H9 (cell line): ENCODE data around the gene AKAP12. TPM values are rescaled to one million over a fixed set of nuclear protein-coding genes. Genes with fewer than 3 reads are reported as not detected.

Experiments
- DNase-seq: peaks from one replicate; pipeline ENCODE4 v3.0.0-alpha.2; 2017
- H2AFZ ChIP-seq: one replicate; pipeline ENCODE4 v1.6.1; 2013; ENCODE audit warnings: mild to moderate bottlenecking, low read length, control low read depth, moderate library complexity
- H2AK5ac ChIP-seq: 2 replicates; pipeline ENCODE4 v1.6.1; 2013; ENCODE audit warnings: low read length, control low read depth, mixed read lengths; ENCODE audit not compliant: insufficient read length
- H2BK120ac ChIP-seq: one replicate; pipeline ENCODE4 v1.6.1; 2013; ENCODE audit warnings: low read depth, mild to moderate bottlenecking, low read length, control low read depth, inconsistent platforms; ENCODE audit not compliant: poor library complexity, severe bottlenecking
- H2BK12ac ChIP-seq: 2 replicates; pipeline ENCODE4 v1.6.1; 2013; ENCODE audit warnings: low read length, control low read depth, mixed read lengths, low read depth; ENCODE audit not compliant: insufficient read length
- H2BK15ac ChIP-seq: 2 replicates; pipeline ENCODE4 v1.6.1; 2013; ENCODE audit warnings: low read depth, low read length, control low read depth
- H2BK20ac ChIP-seq: one replicate; pipeline ENCODE4 v1.6.1; 2013; ENCODE audit warnings: low read depth, mild to moderate bottlenecking, low read length, control low read depth, inconsistent platforms; ENCODE audit not compliant: poor library complexity, severe bottlenecking
- H2BK5ac ChIP-seq: 2 replicates; pipeline ENCODE4 v1.6.1; 2013; ENCODE audit warnings: low read length, control low read depth, mixed read lengths; ENCODE audit not compliant: insufficient read length
- H3K14ac ChIP-seq: 2 replicates; pipeline ENCODE4 v1.6.1; 2013; ENCODE audit warnings: low read length, control low read depth; ENCODE audit not compliant: insufficient read depth
- H3K18ac ChIP-seq: 2 replicates; pipeline ENCODE4 v1.6.1; 2013; ENCODE audit warnings: low read depth, mild to moderate bottlenecking, mixed read lengths, low read length, control low read depth; ENCODE audit not compliant: insufficient read length
- H3K23ac ChIP-seq: 2 replicates; pipeline ENCODE4 v1.6.1; 2013; ENCODE audit warnings: low read length, control low read depth, mixed read lengths, low read depth; ENCODE audit not compliant: insufficient read length
- H3K23me2 ChIP-seq: 2 replicates; pipeline ENCODE4 v1.6.1; 2013; ENCODE audit warnings: low read depth, mild to moderate bottlenecking, mixed read lengths, low read length, control low read depth; ENCODE audit not compliant: insufficient read length, poor library complexity, severe bottlenecking
- H3K27ac ChIP-seq: 2 replicates; pipeline ENCODE4 v1.5.1; 2013; ENCODE audit warnings: low read length, control low read depth, mixed read lengths, low read depth; ENCODE audit not compliant: insufficient read length
- H3K27me3 ChIP-seq: 2 replicates; pipeline ENCODE4 v1.6.1; 2013; ENCODE audit warnings: low read length, control low read depth, inconsistent platforms; ENCODE audit not compliant: insufficient read depth
- H3K4ac ChIP-seq: 2 replicates; pipeline ENCODE4 v1.6.1; 2013; ENCODE audit warnings: low read depth, mild to moderate bottlenecking, control low read depth, inconsistent platforms, low read length, moderate library complexity
- H3K4me1 ChIP-seq: 2 replicates; pipeline ENCODE4 v1.6.1; 2013; ENCODE audit warnings: low read length, control low read depth, inconsistent platforms; ENCODE audit not compliant: insufficient read depth
- H3K4me2 ChIP-seq: 2 replicates; pipeline ENCODE4 v1.6.1; 2013; ENCODE audit warnings: low read length, control low read depth, mixed read lengths; ENCODE audit not compliant: insufficient read length, insufficient read depth
- H3K56ac ChIP-seq: 2 replicates; pipeline ENCODE4 v1.6.1; 2013; ENCODE audit warnings: low read depth, mild to moderate bottlenecking, mixed read lengths, low read length, control low read depth; ENCODE audit not compliant: insufficient read length
- H3K79me1 ChIP-seq: 2 replicates; pipeline ENCODE4 v1.6.1; 2013; ENCODE audit warnings: low read depth, mild to moderate bottlenecking, moderate library complexity, low read length, control low read depth, inconsistent platforms; ENCODE audit not compliant: insufficient read depth, poor library complexity, severe bottlenecking
- H3K79me2 ChIP-seq: 2 replicates; pipeline ENCODE4 v1.6.1; 2013; ENCODE audit warnings: low read length, control low read depth, inconsistent platforms; ENCODE audit not compliant: insufficient read depth
- H3K9ac ChIP-seq: 2 replicates; pipeline ENCODE4 v1.6.1; 2013; ENCODE audit warnings: low read length, control low read depth, mixed read lengths; ENCODE audit not compliant: insufficient read length; ENCODE audit errors: extremely low read depth
- H3K9me3 ChIP-seq: one replicate; pipeline ENCODE4 v1.6.1; 2013; ENCODE audit warnings: low read depth, low read length, inconsistent platforms; ENCODE audit not compliant: control insufficient read depth
- H3T11ph ChIP-seq: one replicate; pipeline ENCODE4 v1.6.1; 2013; ENCODE audit warnings: mild to moderate bottlenecking, low read length, control low read depth, inconsistent platforms
- H4K20me1 ChIP-seq: one replicate; pipeline ENCODE4 v1.6.1; 2013; ENCODE audit not compliant: control insufficient read depth, insufficient read length, insufficient read depth
- H4K5ac ChIP-seq: 2 replicates; pipeline ENCODE4 v1.6.1; 2013; ENCODE audit warnings: low read depth, mild to moderate bottlenecking, mixed read lengths, low read length, control low read depth; ENCODE audit not compliant: insufficient read length
- H4K8ac ChIP-seq: replicated peaks from 2 replicates; pipeline ENCODE4 v1.6.1; 2013; ENCODE audit warnings: low read length, control low read depth, mixed read lengths, low read depth; ENCODE audit not compliant: insufficient read length
- H4K91ac ChIP-seq: 2 replicates; pipeline ENCODE4 v1.6.1; 2013; ENCODE audit warnings: low read depth, mild to moderate bottlenecking, moderate library complexity, mixed read lengths, low read length, control low read depth; ENCODE audit not compliant: insufficient read length
- H3K27ac Mint-ChIP-seq, 3 experiments: 2 replicates in 2 of 3; 3 replicates in 1 of 3; pipeline ENCODE4 v1.8.0; 2020 to 2021; ENCODE audit warnings: mixed read lengths in 3 of 3, mild to moderate bottlenecking in 1 of 3, moderate library complexity in 1 of 3
- H3K27me3 Mint-ChIP-seq: 2 replicates; pipeline ENCODE4 v1.8.0; 2021; ENCODE audit warnings: low read depth, mild to moderate bottlenecking, moderate library complexity, mixed read lengths
- H3K36me3 Mint-ChIP-seq, 3 experiments: 2 replicates in 2 of 3; 3 replicates in 1 of 3; pipeline ENCODE4 v1.8.0; 2020 to 2021; ENCODE audit warnings: low read depth in 3 of 3, mixed read lengths in 3 of 3; ENCODE audit not compliant: insufficient read depth in 1 of 3
- H3K4me1 Mint-ChIP-seq, 2 experiments: 2 replicates each; pipeline ENCODE4 v1.8.0; 2020; ENCODE audit warnings: mixed read lengths in 2 of 2
- H3K4me3 Mint-ChIP-seq, 2 experiments: 2 replicates in 1 of 2; 3 replicates in 1 of 2; pipeline ENCODE4 v1.8.0; 2020 to 2021; ENCODE audit warnings: mild to moderate bottlenecking in 2 of 2, mixed read lengths in 2 of 2, moderate library complexity in 1 of 2
- H3K9me3 Mint-ChIP-seq, 2 experiments: 2 replicates in 1 of 2; 3 replicates in 1 of 2; pipeline ENCODE4 v1.8.0; 2020; ENCODE audit warnings: mild to moderate bottlenecking in 2 of 2, mixed read lengths in 2 of 2, moderate library complexity in 1 of 2
- WGBS: extraction: QIAGEN DNeasy Blood & Tissue Kit; methylation state at CpG from one replicate; pipeline ENCODE4 v1.1.7; 2013; ENCODE audit warnings: missing lambda C conversion rate, low lambda C conversion rate, mixed read lengths; ENCODE audit not compliant: insufficient read length; ENCODE audit errors: extremely low coverage; 5-methylcytosine and 5-hydroxymethylcytosine counted together
- total RNA-seq: library from RNA; stranded (reverse); gene quantifications from 2 replicates; pipeline ENCODE4 v1.2.1, GENCODE V29; 2021
- TF ChIP-seq, protein P1 (sequence below): fragments of 200-600 bp; sonication (generic); conservative IDR thresholded peaks from 3 replicates; pipeline ENCODE4 v1.8.0; 2021; ENCODE audit warnings: antibody characterized with exemption, mild to moderate bottlenecking

Gene AKAP12
- total RNA-seq, 1 experiment from 2014 or later: 52.3 TPM

GRCh38 chr6:151215999-151216398, 23.8 kb upstream of the AKAP12 start:
- Histone ChIP-seq H3K23ac (no peak overlapping the region), H3K23me2 (no peaks in the 10 kb centered on the region), H2AK5ac (no peak overlapping the region), H2BK20ac (no peak overlapping the region), H3K18ac (no peak overlapping the region), H2AFZ (no peak overlapping the region), H3K4me2 (no peak overlapping the region), H3K56ac (no peak overlapping the region), H4K5ac (no peak overlapping the region), H4K91ac (no peak overlapping the region), H2BK15ac (no peak overlapping the region), H3K79me2 (no peaks in the 10 kb centered on the region), H2BK5ac (no peak overlapping the region), H3K27me3 (no peaks in the 10 kb centered on the region), H3K4me1 (no peaks in the 10 kb centered on the region), H2BK12ac (no peak overlapping the region), H3K9me3 (no peaks in the 10 kb centered on the region), H3K79me1 (no peaks in the 10 kb centered on the region), H3K9ac (no peak overlapping the region), H4K8ac (no peak overlapping the region), H3K14ac (no peak overlapping the region), H4K20me1 (no peaks in the 10 kb centered on the region), H3K4ac (no peak overlapping the region), H2BK120ac (no peak overlapping the region), H3T11ph (no peak overlapping the region), H3K27ac (no peak overlapping the region)
- WGBS: no CpG with 5 or more reads among the region's 2 CpGs
- H3K4me3 Mint-ChIP-seq: no peak overlapping the region
- peaks cover 6 to 11% (median 9%) of the 10 kb centered on the region in 3 experiments; a peak in 5 of 7 replicates for H3K36me3 Mint-ChIP-seq
- H3K9me3 Mint-ChIP-seq: peaks cover 16 to 24% of the 10 kb centered on the region in 2 experiments
- no peak overlapping the region for H3K27ac Mint-ChIP-seq
- DNase-seq: no peak
- TF ChIP-seq, protein P1, sequence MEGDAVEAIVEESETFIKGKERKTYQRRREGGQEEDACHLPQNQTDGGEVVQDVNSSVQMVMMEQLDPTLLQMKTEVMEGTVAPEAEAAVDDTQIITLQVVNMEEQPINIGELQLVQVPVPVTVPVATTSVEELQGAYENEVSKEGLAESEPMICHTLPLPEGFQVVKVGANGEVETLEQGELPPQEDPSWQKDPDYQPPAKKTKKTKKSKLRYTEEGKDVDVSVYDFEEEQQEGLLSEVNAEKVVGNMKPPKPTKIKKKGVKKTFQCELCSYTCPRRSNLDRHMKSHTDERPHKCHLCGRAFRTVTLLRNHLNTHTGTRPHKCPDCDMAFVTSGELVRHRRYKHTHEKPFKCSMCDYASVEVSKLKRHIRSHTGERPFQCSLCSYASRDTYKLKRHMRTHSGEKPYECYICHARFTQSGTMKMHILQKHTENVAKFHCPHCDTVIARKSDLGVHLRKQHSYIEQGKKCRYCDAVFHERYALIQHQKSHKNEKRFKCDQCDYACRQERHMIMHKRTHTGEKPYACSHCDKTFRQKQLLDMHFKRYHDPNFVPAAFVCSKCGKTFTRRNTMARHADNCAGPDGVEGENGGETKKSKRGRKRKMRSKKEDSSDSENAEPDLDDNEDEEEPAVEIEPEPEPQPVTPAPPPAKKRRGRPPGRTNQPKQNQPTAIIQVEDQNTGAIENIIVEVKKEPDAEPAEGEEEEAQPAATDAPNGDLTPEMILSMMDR: 0 out of 3 replicates have a peak, but pooled peaks have one; percentile 26
- H3K27me3 Mint-ChIP-seq: peaks cover 2% of the 10 kb centered on the region; the same call in 1 of the 2 replicates
- H3K4me1 Mint-ChIP-seq: peaks cover 5 to 9% of the 10 kb centered on the region in 2 experiments
